AML-193 (cell line): ENCODE data around the gene RMND5A.

Experiments used
- DNase-seq, 2 experiments: peaks; one replicate each; lab custom pipeline; 2025; lab: John Stamatoyannopoulos, UW

Gene RMND5A

DNA sequence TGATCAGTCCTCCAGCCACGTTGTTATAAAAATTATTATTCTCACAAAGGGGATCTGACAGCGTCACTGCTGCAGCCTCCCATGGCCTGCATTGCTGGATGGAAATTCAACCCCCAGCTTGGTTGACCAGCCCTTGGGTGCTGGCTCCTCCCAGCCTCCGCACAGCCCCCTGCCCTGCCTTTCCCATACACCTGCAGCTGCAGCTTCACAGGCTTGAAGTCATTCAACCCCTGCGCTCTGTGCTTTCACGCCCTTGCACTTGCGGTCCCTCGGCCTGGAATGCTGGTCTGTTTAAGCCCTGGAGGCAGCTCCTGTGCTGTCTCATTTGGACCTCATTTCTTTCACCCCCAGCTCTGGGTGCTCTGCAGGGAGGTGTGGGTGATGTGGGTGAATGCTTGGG lies 71.5 kb downstream of the RMND5A start:
- no peak for DNase-seq

DNA sequence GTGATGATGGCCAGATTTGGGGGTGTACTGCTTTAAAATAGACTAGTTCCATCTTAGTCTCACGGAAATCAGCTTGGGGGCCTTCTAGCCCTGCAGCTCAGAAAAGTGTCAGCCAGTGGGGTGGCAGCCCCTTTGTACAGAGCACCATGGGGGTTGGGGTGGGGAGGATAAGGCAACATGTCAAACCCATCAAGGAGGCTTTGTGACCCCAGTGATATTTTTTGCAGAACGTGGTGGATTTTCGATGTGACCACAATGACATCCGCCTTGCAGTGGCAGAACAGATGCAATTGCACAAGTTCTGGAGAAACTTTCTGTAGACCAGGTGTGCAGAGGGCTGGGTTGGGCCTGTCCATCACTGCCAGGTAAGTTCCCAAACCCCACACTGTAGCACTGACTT lies 73.7 kb downstream of the RMND5A start:
- DNase-seq, result no peak

- DNase-seq, result no peak
These were observed 74.8 kb downstream of the RMND5A start for GRCh38 chr2:86794861-86795260.

- DNase-seq, result no peak
These were observed 80.9 kb downstream of the RMND5A start for GRCh38 chr2:86800856-86801567.

GRCh38 chr2:86806059-86806857 lies 86.2 kb downstream of the RMND5A start:
- DNase-seq, result no peak

- DNase-seq, result no peak
These were observed 87.0 kb downstream of the RMND5A start for GRCh38 chr2:86807133-86807467.

- DNase-seq, result no peak
These were observed 87.6 kb downstream of the RMND5A start for GRCh38 chr2:86807468-86808275.

- peak; percentile 60 to 70 for DNase-seq
These were observed 88.4 kb downstream of the RMND5A start for GRCh38 chr2:86808315-86809161.

- no peak for DNase-seq
These were observed 89.5 kb downstream of the RMND5A start for GRCh38 chr2:86809481-86810121.

DNA sequence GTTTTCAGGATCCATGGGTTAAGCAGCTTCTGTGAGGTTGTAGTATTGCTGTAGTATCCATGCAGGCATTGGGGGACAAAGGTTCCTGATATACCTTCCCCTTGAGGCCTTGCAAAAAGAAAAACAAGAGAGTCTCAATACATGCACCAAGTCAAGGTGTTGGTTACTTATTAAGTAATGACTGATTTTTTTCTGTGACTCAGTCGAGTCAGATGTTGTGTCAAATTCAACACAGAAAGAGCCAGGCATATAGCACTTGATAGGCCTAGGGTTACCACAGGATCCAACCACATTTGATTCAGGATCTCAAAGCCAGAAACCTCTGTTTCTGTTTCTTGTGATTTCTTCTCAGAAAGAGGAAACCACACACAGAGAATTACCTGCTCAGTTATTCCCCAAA lies 95.5 kb downstream of the RMND5A start:
- no peak for DNase-seq

DNA sequence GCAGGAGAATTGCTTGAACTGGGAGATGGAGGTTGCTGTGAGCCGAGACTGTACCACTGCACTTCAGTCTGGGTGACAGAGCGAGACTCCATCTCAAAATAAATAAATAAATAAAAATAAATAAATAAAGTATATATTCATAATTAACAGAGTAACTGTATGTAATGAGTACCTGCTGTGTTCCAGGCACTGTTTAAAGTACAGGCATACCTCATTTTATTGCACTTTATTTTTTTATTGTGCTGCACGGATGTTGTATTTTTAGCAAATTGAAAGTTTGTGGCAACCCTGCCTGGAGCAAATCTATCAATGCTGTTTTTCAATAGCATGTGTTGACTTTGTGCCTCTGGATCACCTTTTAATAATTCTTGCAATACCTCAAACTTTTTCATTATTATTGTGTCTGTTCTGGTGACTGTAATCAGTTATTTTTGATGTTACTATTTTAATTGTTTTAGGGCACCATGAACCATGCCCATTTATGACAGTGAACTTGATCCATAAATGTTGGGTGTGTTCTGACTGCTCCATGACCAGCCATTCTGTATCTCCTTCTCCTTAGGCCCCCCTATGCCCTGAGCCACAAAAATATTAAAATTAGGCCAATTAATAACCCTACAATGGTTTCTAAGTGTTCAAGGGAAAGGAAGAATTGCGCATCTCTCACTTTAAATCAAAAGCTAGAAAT lies 98.2 kb downstream of the RMND5A start:
- no peak for DNase-seq

GRCh38 chr2:86818957-86819356 lies 98.9 kb downstream of the RMND5A start:
- no peak for DNase-seq

DNA sequence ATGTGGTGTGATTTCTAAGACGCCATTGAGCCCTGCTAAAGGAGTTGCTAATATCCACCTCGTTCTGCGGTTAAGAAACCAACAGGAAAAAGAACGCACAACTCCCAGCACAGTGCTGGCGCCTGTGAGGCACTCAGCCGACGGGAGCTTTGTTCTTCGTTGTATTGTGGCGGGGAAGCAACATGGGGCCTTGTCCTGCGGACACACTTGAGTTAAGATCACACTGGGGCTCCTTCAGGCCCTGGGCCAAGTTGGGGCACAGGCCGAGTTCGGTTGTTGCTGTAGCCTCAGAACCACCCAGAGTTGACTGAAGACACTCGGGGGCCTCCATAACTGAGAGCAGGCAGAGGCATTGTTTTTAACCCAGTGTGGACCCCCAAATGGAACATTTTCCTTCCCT lies 101.2 kb downstream of the RMND5A start:
- no peak for DNase-seq

DNA sequence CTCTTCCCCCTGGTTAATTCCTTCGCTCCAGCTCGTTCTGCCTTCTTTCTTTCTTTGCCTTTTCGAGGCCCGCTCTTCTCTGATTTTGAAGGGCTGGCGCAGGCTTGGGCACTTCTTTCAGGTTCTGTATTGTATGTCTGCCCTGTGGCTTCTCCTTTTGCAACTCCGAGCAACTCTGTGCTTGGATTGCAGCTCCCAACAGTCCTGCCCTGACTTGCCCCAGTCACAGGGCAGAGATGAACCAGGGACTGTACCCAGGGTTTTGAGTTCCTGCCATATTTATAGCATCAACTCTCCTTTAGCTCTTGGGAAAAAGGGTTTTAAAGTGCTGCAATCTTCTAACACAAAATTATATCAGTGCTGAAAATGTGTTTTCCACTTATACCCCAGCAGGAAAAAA lies 101.8 kb downstream of the RMND5A start:
- no peak for DNase-seq

DNA sequence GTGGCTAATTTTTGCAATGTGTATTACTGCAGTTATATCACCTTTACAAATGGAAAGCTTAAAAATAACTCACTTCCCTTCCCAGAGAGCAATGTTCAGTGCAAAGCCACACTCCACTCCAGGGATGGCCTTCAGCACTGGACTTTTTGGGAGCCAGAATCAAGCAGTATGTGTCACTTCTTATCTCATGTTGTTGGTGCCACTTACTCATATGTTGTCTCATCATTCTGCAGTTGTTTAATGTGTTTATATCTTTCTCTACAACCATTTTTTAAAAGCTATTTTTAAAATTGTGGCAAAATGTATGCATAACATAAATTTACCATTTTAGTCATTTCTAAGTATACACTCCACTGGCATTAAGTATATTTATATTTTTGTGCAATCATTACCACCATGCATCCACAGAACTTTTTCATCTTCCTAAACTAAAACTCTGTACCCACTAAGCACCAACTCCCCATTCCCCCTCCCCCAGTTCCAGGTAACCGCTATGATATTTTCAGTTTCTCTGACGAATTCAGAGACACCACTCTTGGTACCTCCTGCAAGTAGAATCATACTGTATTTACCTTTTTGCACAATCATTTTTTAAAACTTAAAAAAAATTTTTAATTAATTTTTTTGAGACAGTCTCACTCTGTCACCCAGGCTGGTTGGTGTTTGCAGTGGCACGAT lies 102.7 kb downstream of the RMND5A start:
- DNase-seq, result no peak

GRCh38 chr2:86825036-86825692 lies 105.1 kb downstream of the RMND5A start:
- no peak for DNase-seq

DNA sequence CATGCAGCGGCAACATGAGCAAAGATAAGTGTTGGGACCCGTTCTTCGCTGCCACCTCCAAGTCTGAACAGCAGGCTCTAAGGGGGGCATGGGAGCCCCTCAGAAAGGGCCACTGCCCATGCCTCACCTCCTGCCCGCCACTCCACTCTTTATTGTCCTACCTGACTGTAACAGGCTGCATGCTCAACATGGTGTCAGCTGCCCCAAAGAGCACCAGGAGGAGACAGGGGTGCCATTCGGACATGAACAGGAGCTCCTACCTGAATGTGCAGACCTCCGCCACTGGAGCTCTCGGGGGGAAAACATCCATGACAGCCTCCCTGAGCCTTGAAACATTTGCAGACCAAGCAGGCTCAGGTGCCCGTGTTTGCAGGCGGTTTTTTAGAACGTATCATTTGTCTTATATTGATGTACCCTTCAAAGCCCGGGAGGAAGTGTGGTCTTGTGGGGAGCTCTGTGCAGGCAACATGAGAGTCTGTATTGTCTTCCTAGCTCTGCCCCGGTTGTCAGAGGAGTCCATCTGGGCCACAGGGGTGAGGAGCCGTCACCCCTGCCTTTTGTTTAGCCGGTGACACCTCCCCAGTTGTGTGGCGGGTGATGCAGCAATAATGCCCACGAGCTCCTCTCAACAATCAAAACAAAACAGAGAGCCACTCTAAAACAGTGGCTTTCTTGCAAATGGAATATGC lies 105.7 kb downstream of the RMND5A start:
- DNase-seq, result no peak

DNA sequence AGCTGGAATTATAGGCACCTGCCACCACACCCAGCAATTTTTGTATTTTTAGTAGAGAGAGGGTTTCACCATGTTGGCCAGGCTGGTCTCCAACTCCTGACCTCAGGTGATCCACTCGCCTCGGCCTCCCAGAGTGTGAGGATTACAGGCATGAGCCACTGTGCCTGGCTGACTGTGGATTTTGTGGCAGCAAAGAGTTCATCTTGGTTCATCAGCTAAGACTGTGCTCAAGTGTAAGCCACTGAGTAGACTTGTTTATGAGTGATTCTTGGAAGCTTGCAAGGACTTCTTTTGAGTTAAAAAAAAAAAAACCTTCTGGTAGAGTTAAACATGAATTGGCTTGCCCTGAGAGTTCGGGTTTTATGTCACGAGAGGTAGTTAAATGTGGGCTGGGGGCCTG lies 106.9 kb downstream of the RMND5A start:
- DNase-seq, result no peak
